HG02973 (cell line): ENCODE data around the gene ASCL5.

ENCODE experiments used
- ATAC-seq: cut with Tn5 transposase; IDR thresholded peaks from one replicate; pipeline ENCODE4 v1.9.1; 2021; ENCODE audit warnings: moderate library complexity; ENCODE audit not compliant: unreplicated experiment

Gene ASCL5

DNA sequence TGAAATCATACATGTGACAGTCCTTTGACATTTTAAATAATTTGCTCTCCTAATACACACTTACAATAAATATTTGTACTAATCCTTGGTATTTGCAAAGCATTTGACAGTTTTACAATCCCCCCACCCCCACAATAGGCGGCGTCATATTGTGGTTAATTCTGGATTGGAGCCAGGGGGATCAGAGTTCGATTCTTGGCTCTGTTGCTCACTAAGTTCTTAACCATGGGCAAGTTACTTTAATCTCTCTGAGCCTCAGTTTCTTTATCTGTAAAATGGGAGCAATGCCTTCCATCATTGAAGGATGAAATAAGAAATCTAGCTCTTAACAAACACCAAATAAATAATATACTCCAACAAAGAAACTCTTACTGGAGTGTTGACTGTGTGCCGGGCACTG lies 38.6 kb downstream of the ASCL5 start:
- no peak for ATAC-seq

DNA sequence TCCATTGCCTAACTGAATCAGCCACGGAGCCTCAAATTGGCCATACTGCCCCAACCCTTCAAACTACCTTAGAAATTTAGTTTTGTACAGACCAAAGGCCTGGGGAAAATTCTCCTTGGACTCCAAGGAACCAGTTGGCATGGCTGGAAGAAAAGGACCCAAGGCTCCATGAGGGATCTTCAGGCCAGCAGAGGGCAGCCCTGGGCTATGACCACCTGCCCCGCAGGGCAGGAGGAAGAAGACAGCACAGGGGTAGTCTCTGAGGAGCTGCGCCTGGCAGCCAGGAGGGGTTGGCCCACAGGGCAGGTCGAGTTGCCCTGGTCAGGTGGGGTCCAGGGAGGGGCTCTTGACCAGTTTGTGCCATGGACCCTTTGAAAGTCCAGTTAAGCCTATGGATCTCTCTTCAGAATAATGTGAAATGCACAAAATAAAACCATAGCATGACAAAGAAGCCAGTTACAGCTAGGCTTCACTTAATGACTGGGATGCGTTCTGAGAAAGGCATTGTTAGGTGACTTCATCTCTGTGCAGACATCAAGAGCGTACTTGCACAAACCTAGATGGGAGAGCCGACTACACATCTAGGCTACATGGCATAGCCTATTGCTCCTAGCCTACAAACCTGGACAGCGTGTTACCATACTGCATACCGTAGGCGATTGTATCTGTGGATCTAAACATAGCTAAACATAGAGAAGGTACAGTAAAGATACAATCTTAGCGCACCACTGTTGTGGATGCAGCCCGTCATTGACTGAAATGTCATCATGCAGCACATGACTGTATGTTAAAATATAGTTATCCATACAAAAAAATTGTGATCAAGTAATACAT lies 40.9 kb downstream of the ASCL5 start:
- no peak for ATAC-seq

DNA sequence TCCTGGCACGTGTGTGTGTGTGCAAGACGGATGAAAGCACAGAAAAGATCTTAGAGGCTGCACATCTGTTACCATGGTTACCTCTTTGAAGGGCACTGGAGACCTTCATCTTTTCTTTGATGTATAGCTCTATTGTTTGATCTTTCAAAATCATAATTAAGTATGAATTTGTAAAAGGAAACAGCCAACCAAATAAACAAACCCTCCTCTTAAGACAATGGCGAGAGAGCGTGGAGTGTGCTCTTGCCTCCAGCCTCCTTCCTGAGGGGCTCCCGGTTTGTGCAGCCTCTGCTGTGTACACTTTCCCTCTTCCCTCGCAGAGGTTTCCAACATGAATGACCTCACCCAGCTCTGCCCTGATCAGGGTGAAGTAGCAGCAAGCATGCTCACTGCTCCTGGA lies 42.7 kb downstream of the ASCL5 start:
- ATAC-seq = no peak

DNA sequence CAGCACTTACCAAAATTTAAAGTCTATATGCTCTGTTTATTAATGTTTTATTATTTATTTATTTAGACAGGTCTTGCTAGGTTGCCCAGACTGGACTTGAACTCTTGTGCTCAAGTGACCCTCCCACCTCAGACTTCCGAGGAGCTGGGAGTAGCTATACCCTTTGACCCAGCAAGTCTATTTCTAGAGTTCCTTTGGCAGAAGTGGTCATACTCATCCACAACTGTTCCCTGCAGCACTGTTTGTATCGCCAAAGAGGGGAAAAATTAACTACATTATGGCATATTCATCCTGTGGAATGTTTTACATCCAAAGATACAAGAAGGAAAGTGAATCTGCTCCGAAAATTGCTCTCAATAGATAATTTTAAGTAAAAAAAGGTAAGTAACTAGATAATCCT lies 43.2 kb downstream of the ASCL5 start:
- no peak for ATAC-seq

DNA sequence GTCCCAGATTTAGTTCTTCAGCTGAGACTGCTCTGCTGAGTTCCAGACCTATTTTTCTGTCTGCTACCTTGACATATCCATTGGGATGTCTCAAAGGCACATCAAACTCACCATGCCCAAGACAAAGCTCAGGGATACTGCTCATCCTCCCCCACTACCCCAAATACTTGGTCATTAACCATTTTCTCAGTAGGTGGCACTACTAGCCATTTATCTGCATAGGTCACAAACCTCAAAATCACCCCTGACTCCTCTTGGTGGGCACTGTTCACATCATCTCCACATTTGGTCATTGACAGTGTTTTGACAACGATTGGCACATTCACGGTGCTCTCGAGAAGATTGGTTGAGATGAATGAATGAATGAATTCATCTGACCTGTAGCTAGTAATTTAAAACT lies 46.8 kb downstream of the ASCL5 start:
- ATAC-seq = no peak

DNA sequence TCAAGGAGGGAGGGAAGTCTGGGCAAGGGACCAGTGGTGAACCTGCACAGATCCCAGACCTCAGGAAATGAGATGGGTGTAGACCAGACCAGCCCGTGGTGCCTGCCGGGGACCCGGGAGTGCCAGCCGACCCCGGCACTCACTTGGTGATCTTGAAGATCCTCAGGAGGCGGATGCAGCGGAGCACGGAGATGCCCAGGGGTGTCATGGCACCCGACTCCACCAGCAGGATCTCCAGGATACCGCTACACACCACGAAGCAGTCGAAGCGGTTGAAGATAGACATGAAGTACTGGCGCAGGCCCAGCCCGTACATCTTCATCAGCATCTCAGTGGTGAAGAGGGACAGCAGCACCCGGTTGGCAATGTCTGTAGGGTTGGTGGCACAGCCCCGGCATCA lies 49.2 kb downstream of the ASCL5 start:
- ATAC-seq = no peak

DNA sequence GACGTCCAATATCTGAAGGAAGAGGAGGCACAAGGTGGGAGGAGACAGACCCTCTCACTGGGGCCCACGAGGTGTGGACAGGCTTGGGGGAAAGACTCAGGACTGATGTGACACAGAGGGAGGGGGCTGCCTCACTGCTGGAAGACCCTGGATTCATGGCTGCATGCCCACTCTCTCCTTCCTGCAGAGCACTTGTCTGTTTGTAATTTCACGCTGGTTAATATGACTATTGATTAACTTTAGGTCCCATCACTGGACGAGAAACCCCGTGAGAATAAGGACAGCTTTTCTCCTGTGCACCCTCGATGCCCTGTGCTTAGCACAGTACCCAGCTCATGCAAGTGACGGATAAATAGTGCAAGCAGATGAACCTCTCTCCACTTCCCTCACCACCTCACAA lies 49.9 kb downstream of the ASCL5 start:
- ATAC-seq = no peak

DNA sequence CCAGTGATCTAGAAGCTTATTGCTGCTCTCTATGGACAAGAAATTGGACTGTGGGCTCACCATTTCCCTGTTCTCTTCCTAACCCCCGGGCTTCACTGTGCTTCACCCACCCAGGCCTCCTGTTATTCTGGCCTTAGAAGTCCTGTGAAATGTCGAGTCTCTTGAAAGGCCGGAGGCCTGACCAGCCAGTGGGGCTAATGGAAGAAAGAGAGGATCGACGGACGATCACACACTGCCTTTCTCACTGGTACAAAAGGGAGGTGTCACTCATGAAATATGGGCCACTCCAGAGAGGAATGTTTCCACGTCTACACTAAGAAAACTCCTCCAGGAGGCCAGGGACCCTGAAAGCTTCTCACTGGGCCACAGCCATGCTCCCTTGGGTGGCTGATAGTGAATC lies 50.9 kb downstream of the ASCL5 start:
- no peak for ATAC-seq

DNA sequence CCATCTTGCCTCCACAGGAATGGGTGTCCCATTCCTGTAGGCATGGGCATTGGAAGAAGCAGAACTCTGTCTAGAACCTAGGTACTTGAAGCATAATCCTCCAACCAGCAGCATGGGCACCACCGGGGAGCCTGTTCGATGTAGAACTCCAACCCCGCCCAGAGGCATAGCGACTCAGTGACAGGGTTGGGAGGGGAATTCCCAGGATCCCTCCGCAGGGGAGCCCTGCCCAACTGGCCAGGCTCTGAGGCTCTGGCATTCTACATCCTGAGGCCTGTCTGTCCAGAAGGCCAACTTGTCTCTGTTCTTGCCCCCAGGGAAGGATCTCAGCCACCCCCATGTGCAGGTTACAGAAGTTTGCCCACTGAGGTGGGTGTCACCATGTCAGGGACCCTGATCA lies 53.0 kb downstream of the ASCL5 start:
- ATAC-seq = no peak

DNA sequence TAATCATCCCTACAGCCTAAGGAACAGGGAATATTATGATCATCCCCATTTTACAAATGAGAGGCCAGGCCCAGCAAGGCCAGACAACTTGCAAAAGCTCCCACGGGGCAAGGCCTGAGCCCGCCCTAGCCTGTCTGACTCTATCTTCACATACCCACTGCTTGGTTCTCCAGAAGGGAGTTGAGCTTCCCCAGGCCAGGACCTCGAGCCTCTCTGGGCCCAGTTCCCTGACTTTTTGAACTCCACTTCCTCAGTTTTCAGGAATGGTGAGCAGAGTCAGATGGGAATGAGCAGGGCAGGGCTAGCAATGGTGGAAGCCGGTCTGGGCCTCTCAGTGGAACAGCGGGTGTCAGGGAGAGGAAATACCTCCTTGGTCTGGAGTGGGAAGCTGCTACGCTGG lies 54.1 kb downstream of the ASCL5 start:
- ATAC-seq = no peak

DNA sequence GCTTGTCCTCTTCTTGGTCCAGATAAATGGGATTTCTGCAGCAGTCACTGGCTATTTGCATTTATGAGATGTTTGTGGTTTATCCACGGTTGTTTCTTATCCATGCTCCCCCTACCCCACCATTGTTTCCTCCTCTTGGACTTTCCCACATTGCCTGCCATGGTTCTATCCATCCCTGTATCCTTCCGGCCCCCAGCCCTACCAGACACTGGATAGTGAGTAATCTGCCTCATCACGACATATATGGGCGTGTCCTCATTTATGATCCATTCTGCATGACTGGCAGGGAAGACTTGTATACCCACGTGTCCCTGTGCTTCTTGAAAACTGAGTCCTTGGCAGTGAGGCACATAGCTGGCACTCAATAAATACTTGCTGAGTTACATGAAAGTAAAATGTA lies 54.8 kb downstream of the ASCL5 start:
- no peak for ATAC-seq

DNA sequence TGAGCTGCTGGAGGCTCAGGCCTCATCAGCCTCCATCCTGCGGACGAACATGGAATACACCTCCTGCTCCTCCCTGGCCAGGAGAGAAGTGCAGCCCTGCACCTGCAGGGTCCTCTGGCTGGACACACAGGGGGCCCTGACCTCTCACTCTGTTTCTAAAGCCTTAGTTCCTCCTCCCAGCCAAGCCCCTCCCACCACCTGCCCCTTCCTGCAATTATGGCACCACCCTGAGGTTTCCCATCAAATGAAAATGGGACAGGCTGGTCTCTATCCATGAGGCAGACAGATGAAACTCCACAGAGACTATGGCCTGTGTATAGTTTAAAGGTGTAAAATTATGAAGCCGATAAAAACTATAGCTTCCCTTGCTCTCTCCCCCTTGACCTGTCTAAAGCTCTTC lies 57.3 kb downstream of the ASCL5 start:
- ATAC-seq = no peak

DNA sequence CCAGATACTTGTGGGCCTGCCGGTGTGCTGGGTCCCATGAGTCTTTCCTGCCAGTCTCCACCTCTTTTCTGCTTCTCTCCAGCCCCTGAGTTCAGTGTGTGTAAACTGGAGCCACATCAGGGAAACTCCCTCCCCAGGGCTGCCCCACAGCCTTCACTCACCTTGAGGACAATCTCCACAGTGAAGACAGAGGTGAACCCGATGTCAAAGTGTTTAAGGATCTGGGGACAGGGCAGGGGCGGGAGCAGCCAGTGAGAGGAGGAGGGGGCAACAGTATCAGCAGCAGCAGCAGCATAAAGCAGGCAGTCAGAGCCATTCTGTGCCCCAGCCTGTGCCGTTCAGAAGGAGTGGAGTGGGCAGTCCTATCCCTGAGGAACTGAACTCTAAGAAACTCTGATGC lies 58.0 kb downstream of the ASCL5 start:
- no peak for ATAC-seq

DNA sequence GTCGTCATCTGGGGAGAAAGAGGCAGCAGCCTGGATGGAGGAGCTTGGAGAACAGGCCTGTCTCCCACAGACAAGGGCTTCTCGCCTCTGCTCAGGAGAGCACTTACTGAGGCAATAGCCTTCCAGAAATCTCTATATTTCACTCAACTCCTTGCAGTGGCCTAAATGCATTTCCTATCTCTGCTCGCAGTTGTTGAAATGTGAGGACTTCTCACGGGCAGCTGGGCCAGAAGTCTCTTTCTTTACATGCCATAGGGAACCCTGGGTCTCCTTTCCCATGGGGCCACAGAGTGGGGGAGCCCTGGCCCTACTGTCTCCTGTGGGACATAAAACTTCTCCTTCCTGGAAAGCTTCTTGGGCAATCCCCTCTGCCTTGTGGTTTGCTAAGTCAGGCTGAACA lies 60.0 kb downstream of the ASCL5 start:
- ATAC-seq = no peak

DNA sequence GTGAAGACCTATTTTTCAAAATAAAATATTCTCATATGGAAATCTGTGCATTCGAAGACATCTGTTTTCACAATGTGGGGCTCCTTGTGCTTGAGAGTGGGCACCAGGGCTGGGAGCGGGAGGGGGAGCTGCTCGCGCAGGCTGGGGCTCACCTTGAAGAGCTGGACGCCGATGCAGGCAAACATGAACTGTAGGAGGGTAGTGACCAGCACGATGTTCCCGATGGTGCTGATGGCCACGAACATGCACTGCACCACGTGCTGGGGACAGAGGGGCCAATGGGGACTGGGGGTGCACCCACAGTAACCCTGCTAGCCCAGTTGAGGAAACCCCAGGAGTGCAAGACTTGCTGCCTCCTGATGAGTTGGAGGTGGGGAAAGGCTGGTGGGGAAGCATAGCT lies 61.3 kb downstream of the ASCL5 start:
- ATAC-seq = no peak

DNA sequence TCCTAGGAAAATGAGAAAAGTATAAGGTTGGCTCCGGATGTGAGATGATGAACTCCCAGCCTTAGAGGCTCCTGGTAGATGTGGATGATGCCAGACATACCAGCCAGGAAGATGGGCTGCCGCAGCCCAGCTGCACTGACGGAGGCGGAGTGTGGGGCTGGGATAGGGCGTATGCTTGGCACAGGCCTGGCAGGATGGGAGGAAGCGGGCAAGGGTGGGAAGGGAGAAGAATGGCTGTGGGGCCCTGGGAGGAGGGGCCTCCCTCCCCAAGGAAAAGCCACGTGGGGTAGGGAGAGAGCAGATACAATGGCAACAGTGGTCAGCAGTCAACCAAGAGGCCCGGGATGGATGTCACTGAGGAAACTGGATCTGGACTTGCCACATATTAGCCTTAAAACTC lies 62.2 kb downstream of the ASCL5 start:
- no peak for ATAC-seq
